CD14-positive monocyte (primary cell): ENCODE data around the gene LYSMD4. TPM values are rescaled to one million over a fixed set of nuclear protein-coding genes. Genes with fewer than 3 reads are reported as not detected.
A peak's percentile ranks its signal among the peaks of the same experiment; 100 is the strongest.

Experiments
- DNase-seq, 3 donors: peaks; one replicate each; pipeline ENCODE4 v3.0.0-alpha.2; 2011 to 2022
- H2AFZ ChIP-seq: 2 replicates; pipeline ENCODE4 v1.6.0; 2012; ENCODE audit warnings: mild to moderate bottlenecking, low read depth, low read length, inconsistent platforms; ENCODE audit not compliant: insufficient read depth, poor library complexity, severe bottlenecking
- H3K27ac ChIP-seq, 2 donors: 1 replicate in 1 of 2; 2 replicates in 1 of 2; pipeline ENCODE4 v1.5.1; 2012 to 2013; ENCODE audit warnings: low read length in 2 of 2, control low read depth in 1 of 2, inconsistent platforms in 1 of 2, low read depth in 1 of 2, mild to moderate bottlenecking in 1 of 2
- H3K27me3 ChIP-seq, 2 donors: one replicate each; pipeline versions ENCODE4 v1.6.0 to v1.6.1; 2011 to 2013; ENCODE audit warnings: low read length in 2 of 2; ENCODE audit not compliant: control insufficient read depth in 2 of 2, insufficient read depth in 2 of 2
- H3K36me3 ChIP-seq, 2 donors: replicated peaks in 1 of 2; 1 replicate in 1 of 2; 2 replicates in 1 of 2; pipeline versions ENCODE4 v1.5.1 to v1.6.1; 2012 to 2013; ENCODE audit warnings: low read length in 2 of 2, control low read depth in 1 of 2, inconsistent platforms in 1 of 2, mild to moderate bottlenecking in 1 of 2; ENCODE audit not compliant: insufficient read depth in 2 of 2, control insufficient read depth in 1 of 2
- H3K4me1 ChIP-seq, 2 donors: 1 replicate in 1 of 2; 2 replicates in 1 of 2; pipeline versions ENCODE4 v1.5.1 to v1.6.1; 2012 to 2013; ENCODE audit warnings: low read length in 2 of 2, control low read depth in 1 of 2, inconsistent platforms in 1 of 2, mild to moderate bottlenecking in 1 of 2, moderate library complexity in 1 of 2; ENCODE audit not compliant: insufficient read depth in 2 of 2, control insufficient read depth in 1 of 2
- H3K4me2 ChIP-seq: replicated peaks from 2 replicates; pipeline ENCODE3; 2012; ENCODE audit warnings: low read length, moderate library complexity, mild to moderate bottlenecking; ENCODE audit not compliant: poor library complexity, severe bottlenecking; ENCODE audit errors: extremely low read depth
- H3K4me3 ChIP-seq, 3 experiments: fragments of 200-600 bp in 1 of 3; sonication (generic) in 1 of 3; replicated peaks in 1 of 3; 1 replicate in 2 of 3; 2 replicates in 1 of 3; pipeline ENCODE4 v1.5.1; 2011 to 2013; ENCODE audit warnings: low read length in 3 of 3, mild to moderate bottlenecking in 3 of 3, control low read depth in 2 of 3, low read depth in 2 of 3, inconsistent platforms in 1 of 3, moderate library complexity in 1 of 3
- H3K79me2 ChIP-seq: 2 replicates; pipeline ENCODE4 v1.6.0; 2012; ENCODE audit warnings: mild to moderate bottlenecking, control low read depth, inconsistent platforms, low read length, moderate library complexity; ENCODE audit not compliant: insufficient read depth
- H3K9ac ChIP-seq: 2 replicates; pipeline ENCODE4 v1.6.0; 2017; ENCODE audit warnings: low read length, mild to moderate bottlenecking; ENCODE audit not compliant: insufficient read depth, poor library complexity, severe bottlenecking
- H3K9me3 ChIP-seq, 2 donors: replicated peaks in 1 of 2; 1 replicate in 1 of 2; 2 replicates in 1 of 2; pipeline versions ENCODE4 v1.5.1 to v1.6.1; 2012 to 2013; ENCODE audit warnings: low read length in 2 of 2, control low read depth in 1 of 2; ENCODE audit not compliant: control insufficient read depth in 1 of 2, insufficient read depth in 1 of 2
- H4K20me1 ChIP-seq: 2 replicates; pipeline ENCODE4 v1.6.0; 2012; ENCODE audit warnings: mild to moderate bottlenecking, low read length, control low read depth, moderate library complexity; ENCODE audit not compliant: insufficient read depth
- H3K27ac Mint-ChIP-seq, 7 donors: one replicate each; pipeline ENCODE4 v1.8.0; 2020; ENCODE audit warnings: mild to moderate bottlenecking in 7 of 7, mixed read lengths in 7 of 7, moderate library complexity in 6 of 7, inconsistent platforms in 2 of 7
- H3K27me3 Mint-ChIP-seq, 3 donors: one replicate each; pipeline ENCODE4 v1.8.0; 2021 to 2022; ENCODE audit warnings: low read depth in 3 of 3, mild to moderate bottlenecking in 3 of 3, mixed read lengths in 3 of 3, moderate library complexity in 3 of 3, inconsistent platforms in 1 of 3
- H3K36me3 Mint-ChIP-seq, 2 donors: one replicate each; pipeline ENCODE4 v1.8.0; 2020; ENCODE audit warnings: mixed read lengths in 2 of 2, inconsistent platforms in 1 of 2, mild to moderate bottlenecking in 1 of 2
- H3K4me1 Mint-ChIP-seq: one replicate; pipeline ENCODE4 v1.8.0; 2020; ENCODE audit warnings: mild to moderate bottlenecking, mixed read lengths
- H3K4me3 Mint-ChIP-seq, 2 donors: one replicate each; pipeline ENCODE4 v1.8.0; 2020; ENCODE audit warnings: mild to moderate bottlenecking in 2 of 2, mixed read lengths in 2 of 2, moderate library complexity in 1 of 2
- H3K9me3 Mint-ChIP-seq, 7 donors: one replicate each; pipeline ENCODE4 v1.8.0; 2020 to 2022; ENCODE audit warnings: mixed read lengths in 7 of 7, mild to moderate bottlenecking in 6 of 7, moderate library complexity in 6 of 7, inconsistent platforms in 2 of 7
- CTCF ChIP-seq: fragments of 200-600 bp; IDR thresholded peaks from one replicate; pipeline ENCODE4 v1.8.0; 2022; ENCODE audit warnings: antibody characterized with exemption, mild to moderate bottlenecking
- WGBS: methylation state at CpG from one replicate; pipeline ENCODE4 v1.1.5; 2013; ENCODE audit warnings: missing lambda C conversion rate; ENCODE audit not compliant: insufficient coverage; 5-methylcytosine and 5-hydroxymethylcytosine counted together
- intact Hi-C, 2 donors: fragments of 100-400 bp; cut with micrococcal nuclease; formaldehyde crosslinking; loops; one replicate each; pipeline versions ENCODE4 v1.15.0 to v1.15.1; 2023
- polyA plus RNA-seq, 3 donors: library from polyadenylated mRNA; depleted of rRNA in 1 of 3; unstranded in 2 of 3; stranded (reverse) in 1 of 3; fragments of 300-500 nt in 2 of 3; fragments of >200 nt in 1 of 3; fragmentation: Illumina TruSeq in 2 of 3; gene quantifications; 1 replicate in 2 of 3; 2 replicates in 1 of 3; pipeline ENCODE4 v1.2.3, GENCODE V29; 2012 to 2021

The LYSMD4 gene
- polyA plus RNA-seq, 3 donors, result 1.1 to 4.7 (median 2.5) TPM

GRCh38 chr15:99716540-99717095 is 16.6 kb downstream of the LYSMD4 start:
- Histone ChIP-seq H3K27me3 (no peaks in the 10 kb centered on the region), H3K36me3 (peaks cover 40 to 59% of the 10 kb centered on the region in 2 donors), H3K27ac (no peak overlapping the region), H3K4me1 (no peaks in the 10 kb centered on the region), H3K4me2 (no peak overlapping the region), H3K4me3 (no peak overlapping the region), H4K20me1 (peaks cover 36% of the 10 kb centered on the region), H2AFZ (no peak overlapping the region), H3K79me2 (no peaks in the 10 kb centered on the region), H3K9ac (no peak overlapping the region), H3K9me3 (no peaks in the 10 kb centered on the region)
- Mint-ChIP-seq H3K27ac (no peak overlapping the region), H3K4me1 (peaks cover 16% of the 10 kb centered on the region), H3K9me3 (no peaks in the 10 kb centered on the region), H3K27me3 (peaks cover 3 to 7% (median 4%) of the 10 kb centered on the region in 3 donors), H3K4me3 (no peak overlapping the region), H3K36me3 (peaks cover 51 to 60% of the 10 kb centered on the region in 2 donors)
- TF ChIP-seq CTCF, result no peak
- intact Hi-C loops, result no loop called here
- no peak for DNase-seq
- 99% methylated on average over 9 of the region's 10 CpGs for WGBS

- Histone ChIP-seq H4K20me1 (peaks cover 70% of the 10 kb centered on the region), H3K4me3 (no peak overlapping the region), H3K79me2 (no peaks in the 10 kb centered on the region), H3K27me3 (no peaks in the 10 kb centered on the region), H3K4me2 (no peak overlapping the region), H3K9ac (no peak overlapping the region), H3K9me3 (no peaks in the 10 kb centered on the region), H3K36me3 (peaks cover 78 to 99% of the 10 kb centered on the region in 2 donors), H3K4me1 (no peaks in the 10 kb centered on the region), H3K27ac (no peak overlapping the region), H2AFZ (no peak overlapping the region)
- H3K27me3 Mint-ChIP-seq, result no peaks in the 10 kb centered on the region
- H3K4me3 Mint-ChIP-seq, result no peak overlapping the region
- no peak for TF ChIP-seq CTCF
- 96% methylated on average over 11 of the region's 18 CpGs for WGBS
- peaks cover 87 to 96% of the 10 kb centered on the region in 2 donors for H3K36me3 Mint-ChIP-seq
- peaks cover 4% of the 10 kb centered on the region for H3K4me1 Mint-ChIP-seq
- H3K9me3 Mint-ChIP-seq, result no peaks in the 10 kb centered on the region
- no peak for DNase-seq
- intact Hi-C loops, result no loop called here
- H3K27ac Mint-ChIP-seq, result peak overlapping the region in 2 of 7 donors; percentile 26 to 45
Measured at GRCh38 chr15:99712415-99712814, 20.8 kb downstream of the LYSMD4 start.
